ENCODE data around the gene G0S2. TPM values are rescaled to one million over a fixed set of nuclear protein-coding genes. Genes with fewer than 3 reads are reported as not detected.

G0S2 gene
- total RNA-seq, 1 donor from 2014 or later: 162 TPM

DNA sequence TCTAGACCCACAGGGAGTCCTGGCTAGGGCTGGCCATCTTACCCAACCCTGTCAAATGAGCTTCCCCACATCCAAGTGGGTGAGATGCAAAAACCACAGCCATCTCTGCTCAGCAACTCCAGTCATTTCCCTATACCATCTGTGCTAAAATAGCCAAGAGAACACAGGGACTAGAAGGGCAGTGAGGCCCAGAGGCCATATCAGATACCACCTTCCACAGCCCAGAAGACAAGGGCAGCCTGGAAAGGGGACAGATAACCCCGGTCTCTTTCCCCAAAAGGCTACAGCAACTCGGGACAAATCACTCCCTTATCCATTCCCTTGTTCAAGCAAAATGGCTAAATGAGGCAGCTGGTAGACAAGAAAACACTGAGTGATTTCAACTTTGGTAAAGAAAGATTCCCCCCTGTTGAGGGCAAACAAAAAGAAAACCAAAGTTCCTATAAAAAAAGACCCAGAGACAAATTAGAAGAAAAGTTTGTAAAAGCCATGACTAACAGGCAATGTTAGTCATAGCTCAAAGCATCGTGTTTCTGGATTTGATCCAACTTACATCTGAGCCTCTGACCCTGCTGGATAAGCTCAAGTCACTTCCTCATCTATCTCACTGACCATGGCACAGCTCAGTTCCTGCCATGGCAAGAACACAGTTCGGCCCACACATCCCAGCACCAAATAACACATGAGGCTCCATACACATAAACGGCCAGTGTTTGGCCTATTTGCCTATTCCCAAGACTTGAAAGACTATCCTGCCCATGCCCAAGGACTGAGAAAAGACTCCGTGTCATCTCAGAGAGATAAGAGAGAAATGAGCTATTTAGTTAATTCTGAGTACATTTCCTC is 26.1 kb upstream of the G0S2 start:
- no peak for DNase-seq

DNA sequence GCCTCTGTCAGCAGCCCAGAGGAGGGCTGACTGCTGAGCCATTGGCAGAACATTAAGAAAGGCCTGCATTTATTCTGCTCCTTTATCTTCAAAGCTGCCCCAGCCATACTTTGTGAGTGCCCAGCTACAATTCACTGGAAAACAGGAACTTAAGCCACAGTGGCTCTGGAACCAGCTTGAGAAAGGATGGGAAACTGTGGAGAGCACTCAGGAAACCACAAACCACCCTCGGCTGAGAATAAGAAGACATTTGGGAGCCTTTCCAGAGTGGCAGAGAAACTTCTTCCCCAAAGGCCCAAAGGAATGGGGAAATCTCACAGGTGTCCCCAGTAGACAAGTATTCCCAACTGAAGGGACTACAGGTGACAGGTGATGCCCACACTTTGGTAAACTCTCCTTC is 24.8 kb upstream of the G0S2 start:
- no peak for DNase-seq

DNA sequence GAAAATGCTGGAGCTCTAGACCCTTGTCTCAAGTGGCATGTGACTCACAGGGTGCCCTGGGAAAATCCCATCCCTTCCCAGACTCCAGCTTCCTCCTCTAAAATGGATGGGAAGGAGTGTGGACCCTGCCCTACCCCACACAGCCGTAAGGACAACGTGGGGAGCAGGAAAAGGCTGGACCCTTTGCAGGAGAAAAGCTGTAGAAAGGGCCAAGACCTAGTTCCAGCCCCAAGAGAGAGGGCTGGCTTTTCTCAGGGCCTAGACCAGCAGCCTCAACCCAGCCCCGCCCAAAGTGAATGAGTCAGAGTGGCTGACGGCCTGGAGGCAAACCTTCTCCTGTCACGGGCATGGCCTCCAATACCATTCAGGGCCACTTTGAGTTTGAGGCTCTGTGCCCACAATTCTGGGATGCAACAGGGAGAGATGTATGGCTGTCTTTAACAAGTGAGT is 24.0 kb upstream of the G0S2 start:
- no peak for DNase-seq

DNA sequence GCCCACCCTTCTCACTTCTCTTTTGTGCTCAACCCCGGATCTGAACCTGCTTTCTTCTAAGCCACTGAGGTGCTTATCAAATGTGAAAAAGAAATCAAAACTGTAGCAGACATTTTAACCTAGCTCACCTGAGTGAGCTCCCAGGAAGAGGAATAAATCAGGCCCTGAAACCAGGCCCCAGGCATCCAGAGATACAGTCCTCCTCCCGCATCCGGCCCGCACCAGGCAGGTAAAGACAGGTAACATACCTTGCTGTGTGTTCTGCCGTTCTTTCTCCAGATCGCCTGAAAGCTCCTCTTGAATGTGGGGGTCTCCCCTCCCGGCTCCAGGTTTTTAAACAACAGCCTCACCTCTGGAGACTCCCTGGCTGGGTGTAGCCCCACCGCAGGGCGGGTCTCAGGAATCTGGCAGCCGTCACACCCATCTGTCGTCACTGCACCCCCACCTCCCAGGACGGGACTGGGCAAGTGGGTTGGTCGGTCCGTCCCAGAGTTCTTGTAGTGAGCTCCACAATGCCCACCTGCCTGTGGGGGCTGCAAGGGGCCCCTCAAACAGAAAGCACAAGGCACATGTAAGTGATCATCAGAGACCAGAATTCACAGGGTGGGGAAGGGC is 23.0 kb upstream of the G0S2 start, which contains the start of gene LAMB3:
Gene LAMB3, minus strand, starts transcription at position 305 of the 615 bp plus-strand sequence. CDS start 1,481 bp downstream, outside the sequence.
- DNase-seq: no peak

DNA sequence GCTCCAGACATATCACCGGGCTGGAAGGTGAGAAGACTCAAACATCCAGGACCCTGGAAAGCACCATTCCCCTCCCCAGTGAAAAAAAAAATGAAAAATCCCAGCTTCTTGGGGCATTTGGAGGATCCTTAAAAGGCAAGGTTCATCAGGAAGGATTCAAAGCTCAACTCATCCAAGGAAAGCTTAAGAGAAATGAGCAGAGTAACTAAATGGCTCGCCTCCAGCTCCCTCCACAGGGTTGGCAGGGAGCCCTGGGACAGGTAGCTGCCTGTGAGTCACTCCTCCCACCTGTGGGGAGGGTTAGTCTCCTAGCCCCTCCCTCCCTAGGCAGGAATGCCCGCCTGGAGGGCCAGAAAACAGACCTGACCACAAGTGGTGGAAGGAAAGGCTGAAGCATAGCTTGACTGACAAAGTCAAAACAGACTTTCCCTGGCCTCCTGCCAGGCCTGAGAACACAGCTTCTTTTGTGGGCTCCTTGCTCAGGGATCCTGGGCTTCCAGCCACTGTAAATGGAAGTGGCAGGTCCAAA is 22.3 kb upstream of the G0S2 start:
- no peak for DNase-seq

DNA sequence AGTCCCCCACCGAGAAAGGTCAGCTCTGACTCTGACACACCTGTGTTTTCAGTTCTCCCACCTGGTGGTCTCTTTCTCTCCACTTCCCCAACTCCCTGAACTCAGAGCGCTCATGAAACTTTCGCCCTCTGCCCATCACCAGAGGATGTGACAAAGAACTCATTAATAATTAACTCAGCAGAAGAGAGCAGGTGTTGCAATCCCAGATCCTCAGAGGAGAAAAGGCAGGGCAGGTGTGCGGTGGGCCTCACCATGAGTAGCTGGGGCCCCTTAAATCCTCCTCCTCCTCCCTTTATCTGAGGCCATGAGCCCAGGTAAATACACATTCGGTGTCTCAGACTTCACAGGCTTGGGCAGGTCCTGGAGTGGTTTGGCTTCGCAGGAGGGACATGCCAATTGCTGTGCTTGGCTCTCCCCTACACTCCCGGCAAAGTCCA is 21.3 kb upstream of the G0S2 start:
- no peak for DNase-seq

DNA sequence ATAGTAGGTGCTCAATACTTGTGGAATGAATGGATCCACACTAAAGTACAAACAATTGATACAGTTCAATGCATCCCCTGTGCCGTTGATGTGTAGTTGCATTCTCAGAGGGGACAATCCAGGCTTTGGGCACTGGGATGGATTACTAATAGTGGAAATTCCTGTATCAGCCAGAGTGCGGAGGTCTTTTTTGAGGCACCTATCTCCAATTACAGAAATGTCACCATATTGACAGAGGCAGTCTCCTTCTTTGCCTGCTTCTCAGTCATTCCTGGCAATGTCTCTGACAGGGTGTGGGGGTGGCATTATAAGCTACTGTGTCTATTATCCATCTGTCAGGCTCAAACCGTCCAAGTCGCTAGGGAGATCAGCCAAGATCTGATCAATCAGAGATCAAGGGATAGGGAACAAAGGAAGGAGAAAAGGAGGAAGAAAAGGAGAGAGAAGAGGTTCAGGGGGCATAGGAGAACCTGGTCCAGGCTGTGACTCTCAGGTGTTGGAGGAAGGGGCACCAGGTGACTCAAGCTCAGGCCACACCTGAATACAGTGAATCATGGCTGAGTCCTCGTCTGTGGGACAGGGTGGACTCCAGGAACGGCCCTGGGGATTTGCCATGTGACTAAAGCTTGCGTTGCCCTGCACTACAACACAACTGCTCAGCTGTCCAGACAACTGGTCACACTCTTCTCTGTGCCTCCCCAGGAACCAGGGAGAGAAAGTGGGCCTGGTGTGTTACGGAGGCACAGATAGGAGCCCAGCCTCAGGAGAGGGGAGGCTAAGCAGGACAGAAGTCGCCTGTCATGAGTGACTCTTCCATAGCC is 19.6 kb upstream of the G0S2 start:
- no peak for DNase-seq

DNA sequence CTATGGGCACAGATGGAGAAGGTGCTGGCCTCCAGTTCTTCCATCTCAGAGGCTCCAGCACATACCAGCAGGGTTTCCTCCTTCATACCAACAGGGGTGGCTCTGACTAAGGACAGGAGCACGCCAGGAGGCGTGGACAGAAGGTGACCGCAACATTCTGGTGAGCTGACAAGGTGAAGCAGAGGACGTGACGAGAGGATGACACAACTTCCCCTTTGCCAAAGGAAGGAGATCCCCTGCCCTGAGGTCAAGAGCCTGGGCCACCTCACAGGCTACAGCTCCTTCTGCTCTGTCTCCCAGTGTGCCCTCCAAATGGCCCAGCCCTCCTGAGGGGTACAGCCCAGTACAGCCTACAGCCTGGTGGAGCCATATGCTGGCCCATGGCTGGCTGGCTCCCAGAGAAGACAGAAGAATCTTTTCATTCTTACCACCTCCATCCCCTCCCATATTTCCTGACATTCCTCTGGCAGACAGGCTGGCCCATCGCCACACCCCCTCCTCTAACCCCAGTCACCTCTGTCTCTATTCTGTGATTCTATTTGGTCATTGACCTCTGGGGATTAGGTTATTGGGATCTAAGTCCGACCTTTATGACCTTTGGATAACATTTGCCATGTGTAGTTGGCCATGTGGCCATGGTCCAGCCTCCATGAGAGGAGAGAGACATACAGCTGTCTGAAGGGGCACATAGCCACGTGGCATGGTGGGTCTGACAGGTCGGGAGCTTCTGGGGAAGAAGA is 17.9 kb upstream of the G0S2 start:
- DNase-seq: no peak

DNA sequence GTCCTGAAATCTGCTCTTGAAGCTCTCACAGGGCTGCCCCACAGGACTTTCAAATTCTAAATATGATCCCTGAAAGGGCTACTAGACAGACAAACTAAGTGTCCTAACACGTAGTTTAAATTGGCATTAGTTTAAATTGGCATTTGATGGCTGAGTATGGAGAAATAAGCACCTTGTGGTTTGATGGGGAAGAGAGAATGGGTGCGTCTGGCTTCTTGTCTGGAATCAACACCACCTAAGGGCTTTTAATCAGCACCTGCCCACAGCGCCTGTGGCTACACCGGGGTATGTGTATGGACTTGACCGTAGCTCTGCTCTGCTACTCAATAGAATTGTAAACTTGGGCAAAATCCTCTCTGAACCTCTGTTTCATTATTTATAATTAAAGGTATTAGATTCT is 17.3 kb upstream of the G0S2 start:
- no peak for DNase-seq

DNA sequence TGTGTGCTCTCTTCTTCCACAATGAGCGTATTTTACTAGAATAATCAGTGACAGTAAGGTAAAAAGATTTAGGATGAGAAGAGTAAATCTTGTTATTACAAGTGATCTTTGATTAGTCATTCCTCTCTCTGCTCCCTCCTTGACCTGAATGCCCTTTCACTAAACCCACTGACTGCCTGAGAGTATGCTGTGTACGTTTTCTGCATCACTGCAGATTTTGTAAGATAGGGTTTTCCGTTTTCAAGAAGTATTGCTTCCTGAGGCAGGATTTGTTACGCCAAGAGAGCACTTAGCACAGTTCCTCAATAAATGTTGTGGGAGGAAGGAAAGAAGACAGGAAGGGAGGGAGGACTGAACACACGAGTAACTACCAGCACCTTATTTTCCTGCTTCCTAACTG is 15.3 kb upstream of the G0S2 start:
- DNase-seq: no peak

DNA sequence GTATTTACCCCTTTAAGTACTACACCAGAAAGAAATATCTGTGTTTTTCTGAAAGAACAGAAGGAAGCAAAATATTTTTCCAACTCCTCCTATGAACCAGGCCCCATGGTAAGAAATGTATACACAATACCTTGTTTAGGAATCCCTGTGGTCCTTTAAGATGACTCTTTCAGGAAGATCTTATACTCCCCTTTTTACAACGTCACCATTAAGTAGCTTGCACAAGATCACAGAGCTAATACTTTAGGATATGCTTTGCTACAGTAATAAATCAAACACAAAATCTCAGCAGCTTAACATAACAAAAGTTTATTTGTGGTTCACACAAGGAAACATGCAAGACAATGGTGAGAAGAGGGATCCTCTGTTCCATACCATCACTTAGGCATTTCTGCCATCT is 14.1 kb upstream of the G0S2 start:
- no peak for DNase-seq

DNA sequence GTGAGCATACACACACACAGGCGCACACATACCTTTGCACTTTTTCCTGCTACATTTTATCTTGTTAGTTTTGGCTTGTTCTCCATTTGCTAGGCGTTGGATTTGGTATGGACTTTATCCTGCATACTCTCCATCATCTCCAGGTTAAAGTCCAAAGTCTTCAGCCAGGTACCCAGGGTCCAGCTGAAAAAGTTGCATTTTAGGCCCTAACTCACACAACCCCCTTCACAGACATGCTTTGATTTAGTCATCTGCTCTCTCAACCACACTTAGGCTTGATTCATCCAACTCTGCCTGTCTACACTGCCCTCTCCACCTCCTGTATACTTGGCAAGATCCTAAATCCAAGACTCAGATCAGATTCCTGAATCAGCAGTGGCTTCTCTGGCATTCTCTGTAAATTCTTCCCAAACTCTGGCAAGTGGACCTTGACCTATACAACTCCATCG is 12.3 kb upstream of the G0S2 start:
- DNase-seq: no peak

DNA sequence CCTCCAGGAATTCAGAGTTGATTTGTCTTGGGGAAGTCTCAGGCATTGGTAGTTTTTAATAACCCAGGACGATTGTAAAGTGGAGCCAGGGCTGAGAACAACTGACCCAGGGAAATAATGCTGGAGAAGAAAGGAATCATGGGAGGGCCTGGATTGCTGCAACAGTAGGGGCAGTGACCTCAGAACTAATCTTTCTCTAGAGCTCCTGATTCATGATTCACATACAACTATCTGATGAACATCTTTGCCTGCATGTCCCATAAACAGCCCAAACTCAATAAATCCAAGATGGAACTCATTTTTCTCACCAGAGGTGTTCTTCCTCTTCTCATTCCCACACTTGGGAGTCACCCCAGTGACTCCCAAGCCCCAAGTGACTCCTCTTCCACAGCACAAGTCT is 8.1 kb upstream of the G0S2 start:
- no peak for DNase-seq

DNA sequence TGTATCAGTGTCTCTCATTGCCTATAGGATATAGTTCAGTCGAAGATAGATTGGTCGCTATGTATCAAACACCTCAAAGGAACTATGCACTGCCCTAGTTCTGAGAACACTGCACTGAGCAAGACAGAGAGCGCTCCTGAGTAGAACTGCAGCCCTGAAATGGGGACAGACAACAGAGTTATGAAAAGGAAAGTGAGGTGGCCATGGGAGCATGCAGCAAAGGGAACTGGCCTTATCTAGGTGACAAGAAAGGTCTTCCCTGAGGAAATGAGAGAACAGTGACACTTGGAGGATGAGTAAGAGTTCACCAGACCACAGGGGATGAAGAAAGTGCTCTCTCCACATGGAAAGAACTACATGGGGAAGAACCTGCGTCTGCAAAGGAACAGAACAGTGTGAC is 7.5 kb upstream of the G0S2 start:
- DNase-seq: no peak

DNA sequence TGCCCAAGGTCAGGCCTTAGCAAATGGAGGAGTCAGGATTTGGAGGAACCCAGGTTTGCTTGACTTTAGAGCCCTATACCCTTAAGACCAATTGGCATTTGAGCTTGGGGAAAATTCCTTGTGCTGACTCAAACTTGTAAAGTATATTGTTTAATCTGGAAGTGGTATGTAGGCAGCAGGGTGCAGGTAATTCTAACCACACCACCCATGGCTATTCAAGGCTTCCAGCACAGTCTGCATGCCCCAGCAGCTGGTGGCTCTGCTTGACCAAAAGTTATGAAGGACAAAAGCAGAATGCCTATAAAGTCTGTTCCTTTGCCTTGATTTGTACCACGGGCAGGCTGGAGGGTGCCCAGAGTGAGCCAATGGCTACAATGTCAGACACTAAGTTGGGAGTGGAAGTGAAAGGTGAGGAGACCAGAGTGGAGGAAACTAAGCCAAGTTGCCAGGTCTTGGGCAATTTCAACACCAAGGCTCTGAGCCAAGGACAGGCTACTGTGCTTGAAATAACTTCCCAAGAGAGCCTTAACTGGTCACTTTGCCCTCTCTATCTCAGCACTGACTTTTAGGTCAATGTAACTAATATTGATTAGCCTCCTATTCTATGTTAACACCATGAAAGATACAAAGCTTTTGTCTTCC is 4.7 kb upstream of the G0S2 start:
- no peak for DNase-seq

DNA sequence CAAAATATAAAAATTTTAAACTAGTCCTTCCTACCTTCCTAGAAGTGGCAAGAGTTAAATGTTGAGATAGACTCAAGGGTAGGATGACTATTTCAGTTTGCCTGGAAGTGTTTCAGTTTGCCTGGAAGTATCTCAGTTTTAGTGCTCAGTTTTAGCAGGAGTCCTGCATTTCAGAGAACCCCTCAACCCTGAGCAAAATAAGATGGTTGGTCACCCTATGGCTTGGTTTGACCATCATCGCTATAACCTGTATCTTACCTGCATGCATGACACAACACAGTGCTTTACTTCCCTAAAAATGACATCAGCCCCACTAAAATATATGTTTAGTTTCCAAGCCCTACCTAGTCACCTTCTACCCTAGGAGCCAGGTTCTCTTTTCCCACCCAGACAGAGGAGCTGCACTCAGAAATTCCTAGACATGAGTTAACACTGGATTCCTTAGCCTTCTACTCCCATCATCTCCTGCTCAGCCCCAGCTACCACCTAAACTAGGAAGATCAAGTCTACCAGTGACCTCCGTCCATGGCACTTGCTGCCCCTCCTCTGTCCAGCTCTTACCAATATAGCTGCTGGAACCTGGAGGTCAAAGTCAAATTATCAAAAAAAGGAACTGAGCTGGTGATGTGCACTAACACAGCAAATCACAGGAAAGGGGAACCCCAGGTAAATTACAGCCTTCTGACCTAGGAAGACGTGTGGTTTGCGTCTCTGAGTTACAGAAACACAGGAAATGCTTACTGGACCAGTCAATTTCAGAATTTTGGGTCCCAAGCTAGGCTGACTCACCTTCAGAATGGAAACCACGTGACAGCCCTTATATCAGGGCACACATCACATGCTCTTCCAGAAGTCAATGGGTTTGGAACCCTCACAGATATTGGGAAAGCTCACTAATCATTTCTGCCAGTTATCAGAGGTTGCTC is 2.2 kb upstream of the G0S2 start:
- DNase-seq: no peak

DNA sequence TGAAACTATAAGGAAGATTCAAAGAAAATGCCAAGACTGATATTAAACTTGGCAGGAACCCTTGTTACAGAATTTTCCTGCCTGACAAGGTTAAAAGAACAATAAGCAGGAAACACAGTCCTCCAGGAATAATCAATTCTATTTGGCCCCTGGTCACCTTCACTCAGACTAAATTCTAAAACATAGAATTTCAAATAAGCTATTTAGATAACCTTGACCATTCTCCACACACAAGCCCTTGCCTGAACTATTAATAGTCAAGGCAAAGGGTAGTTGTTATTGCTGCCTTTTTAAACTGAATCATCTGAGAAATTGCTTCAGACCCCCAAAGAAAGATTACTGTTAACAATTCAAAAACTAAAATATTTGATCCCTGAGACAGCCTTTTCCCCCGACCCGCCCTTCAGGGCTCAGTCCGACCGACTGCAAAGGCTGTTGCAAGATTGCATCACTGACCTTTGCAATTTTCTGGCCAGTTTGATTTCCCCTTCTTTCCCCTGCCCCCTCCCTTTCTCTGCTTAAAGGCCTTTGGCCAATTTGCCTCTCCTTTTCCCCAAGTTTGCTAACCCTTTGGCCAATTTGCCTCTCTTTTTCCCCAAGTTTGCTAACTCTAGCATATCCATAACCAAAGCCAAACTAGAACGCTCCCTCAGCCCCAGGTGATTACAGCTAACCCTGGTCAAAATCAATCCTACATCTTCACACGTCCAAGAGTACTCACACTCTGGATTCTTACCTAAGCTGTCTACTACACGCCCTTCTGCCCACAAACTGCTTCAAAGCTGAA is 1.4 kb upstream of the G0S2 start:
- no peak for DNase-seq

DNA sequence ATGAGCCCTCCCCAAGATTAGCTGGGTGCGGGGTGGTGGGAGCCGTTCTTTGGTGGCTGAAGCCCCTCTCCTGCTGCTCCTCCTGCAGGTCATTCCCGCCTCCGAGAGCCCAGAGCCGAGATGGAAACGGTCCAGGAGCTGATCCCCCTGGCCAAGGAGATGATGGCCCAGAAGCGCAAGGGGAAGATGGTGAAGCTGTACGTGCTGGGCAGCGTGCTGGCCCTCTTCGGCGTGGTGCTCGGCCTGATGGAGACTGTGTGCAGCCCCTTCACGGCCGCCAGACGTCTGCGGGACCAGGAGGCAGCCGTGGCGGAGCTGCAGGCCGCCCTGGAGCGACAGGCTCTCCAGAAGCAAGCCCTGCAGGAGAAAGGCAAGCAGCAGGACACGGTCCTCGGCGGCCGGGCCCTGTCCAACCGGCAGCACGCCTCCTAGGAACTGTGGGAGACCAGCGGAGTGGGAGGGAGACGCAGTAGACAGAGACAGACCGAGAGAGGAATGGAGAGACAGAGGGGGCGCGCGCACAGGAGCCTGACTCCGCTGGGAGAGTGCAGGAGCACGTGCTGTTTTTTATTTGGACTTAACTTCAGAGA is 448 bp downstream of the G0S2 start:
- no peak for DNase-seq

DNA sequence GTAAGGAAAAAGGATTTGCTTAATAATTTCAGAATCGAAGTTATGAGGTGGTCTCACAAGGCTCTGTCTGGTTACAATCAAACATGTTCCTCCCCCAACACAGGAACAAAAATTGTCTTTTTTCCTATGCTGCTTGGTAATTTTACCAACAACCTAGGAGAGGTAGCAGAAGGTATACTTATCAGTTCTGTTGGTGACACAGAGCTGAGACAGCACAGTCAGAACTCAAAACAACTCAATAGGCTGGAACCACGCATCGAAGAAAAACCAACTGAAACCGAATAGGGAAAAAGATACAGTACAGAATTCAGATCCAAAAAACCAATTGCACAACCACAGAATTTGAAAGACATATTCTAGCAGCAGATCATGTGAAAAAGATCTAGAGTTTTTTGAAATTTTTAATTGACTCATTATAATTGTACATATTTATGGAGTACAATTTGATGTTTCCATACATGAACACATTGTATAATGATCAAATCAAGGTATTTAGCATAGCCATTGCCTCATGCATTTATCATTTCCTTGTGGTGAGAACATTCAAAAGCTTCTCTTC is 3.8 kb downstream of the G0S2 start:
- DNase-seq: no peak
